Endometrial microvascular endothelial cells (primary cell): ENCODE data around the gene RNU5B-1. TPM values are rescaled to one million over a fixed set of nuclear protein-coding genes. Genes with fewer than 3 reads are reported as not detected.
"Not testable (repeated sequence)": the region's sequence is repeated elsewhere in the genome, so short reads cannot be mapped to it uniquely, and the experiment has no call there.

Experiments
- in situ Hi-C: cut with HindIII; loops from 2 replicates; pipeline ENCODE4 v1.10.0; 2017; ENCODE audit warnings: low sequenced_read_pairs, low pct_unique_long_range_greater_than_20kb; ENCODE audit errors: inconsistent ontology term
- total RNA-seq: library from RNA; depleted of rRNA; stranded (reverse); fragments of >200 nt; gene quantifications from one replicate; pipeline ENCODE4 v1.2.3, GENCODE V29; 2015; ENCODE audit errors: inconsistent ontology term

Gene RNU5B-1
- total RNA-seq, 1 donor from 2014 or later: not detected

DNA sequence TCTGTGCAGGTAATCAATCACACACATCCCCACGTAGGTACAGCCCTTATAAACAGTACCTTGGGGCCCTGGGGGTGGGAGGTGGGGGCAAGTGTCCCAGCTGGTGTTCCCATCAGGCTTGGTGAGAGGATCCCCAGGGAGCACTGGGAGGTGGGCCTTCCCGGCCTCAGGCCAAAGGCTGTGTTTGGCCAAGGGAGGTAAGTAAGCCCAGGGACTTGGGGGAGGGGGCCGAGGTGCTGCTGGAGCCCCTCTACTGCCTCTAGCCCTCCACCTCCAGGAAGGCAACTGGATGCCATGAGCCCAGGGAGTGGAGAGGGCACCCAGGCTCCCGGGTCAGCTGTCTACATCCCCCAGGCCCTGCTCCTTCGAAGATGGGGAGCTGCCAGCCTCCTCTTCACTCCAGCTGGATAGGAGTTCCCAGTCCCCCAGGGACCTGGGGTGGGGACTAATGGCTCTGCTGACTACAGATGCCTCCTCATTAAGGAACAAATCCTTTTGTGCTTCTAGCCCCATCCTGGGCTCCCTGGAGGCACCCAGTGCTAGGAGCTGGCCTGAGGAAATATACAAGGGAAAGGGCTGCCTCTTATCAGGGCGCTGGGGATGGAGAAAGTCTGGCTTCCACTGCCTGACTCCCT, 33.1 kb downstream of the RNU5B-1 start:
- in situ Hi-C loops: no loop called here

DNA sequence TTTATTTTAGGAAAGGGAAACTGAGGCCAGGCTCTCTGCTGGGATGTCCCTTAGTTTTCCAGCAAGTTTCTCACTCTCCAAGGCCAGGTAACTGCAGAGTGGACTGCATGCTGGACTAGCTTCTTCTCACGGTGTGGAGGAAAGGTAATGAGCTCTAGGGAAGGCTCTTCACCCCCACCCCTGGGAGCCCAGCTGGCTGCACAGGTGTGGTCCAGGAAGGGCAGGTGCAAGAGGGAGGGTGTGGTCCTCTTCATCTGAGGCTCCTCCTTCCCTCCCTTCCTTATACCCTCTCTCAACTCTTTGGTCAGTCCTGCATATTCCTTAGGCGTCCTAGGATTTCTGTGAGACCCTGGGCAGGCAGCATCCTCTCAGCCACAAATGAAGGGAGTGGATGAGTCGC, 33.9 kb downstream of the RNU5B-1 start:
- in situ Hi-C loops: no loop called here

DNA sequence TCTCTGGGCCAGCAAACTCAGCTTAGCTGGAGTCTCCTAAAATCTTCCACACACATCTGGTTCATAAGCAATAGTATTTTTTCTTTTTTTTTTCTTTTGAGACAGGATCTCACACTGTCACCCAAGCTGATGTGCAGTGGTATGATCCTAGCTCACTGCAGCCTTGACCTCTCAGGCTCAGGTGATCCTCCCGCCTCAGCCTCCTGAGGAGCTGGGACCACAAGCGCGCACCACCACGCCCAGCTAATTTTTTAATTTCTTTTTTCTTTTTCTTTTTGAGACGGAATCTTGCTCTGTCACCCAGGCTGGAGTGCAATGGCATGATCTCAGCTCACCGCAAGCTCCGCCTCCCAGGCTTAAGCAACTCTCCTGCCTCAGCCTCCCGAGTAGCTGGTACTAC, 34.3 kb downstream of the RNU5B-1 start:
- in situ Hi-C loops: no loop called here

DNA sequence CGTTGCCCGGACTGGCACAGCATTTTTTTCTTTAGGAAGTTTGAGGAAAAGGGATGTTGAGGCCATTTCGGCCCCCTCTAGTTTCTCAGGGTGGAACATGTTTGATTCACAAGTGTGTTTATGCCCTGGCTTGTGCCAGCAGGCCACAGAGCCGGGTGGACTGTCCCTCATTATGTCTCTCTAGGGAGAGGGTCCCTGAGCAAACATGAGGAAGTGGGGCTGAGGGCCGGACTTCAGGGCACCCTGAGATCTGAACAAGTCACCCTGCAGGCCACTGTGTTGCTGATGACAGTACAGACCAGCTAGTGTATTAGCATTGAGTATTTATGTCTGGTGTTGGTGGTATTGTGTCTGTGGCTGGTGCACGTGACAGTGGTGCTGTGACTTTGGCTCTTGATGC, 34.9 kb downstream of the RNU5B-1 start:
- in situ Hi-C loops: no loop called here

DNA sequence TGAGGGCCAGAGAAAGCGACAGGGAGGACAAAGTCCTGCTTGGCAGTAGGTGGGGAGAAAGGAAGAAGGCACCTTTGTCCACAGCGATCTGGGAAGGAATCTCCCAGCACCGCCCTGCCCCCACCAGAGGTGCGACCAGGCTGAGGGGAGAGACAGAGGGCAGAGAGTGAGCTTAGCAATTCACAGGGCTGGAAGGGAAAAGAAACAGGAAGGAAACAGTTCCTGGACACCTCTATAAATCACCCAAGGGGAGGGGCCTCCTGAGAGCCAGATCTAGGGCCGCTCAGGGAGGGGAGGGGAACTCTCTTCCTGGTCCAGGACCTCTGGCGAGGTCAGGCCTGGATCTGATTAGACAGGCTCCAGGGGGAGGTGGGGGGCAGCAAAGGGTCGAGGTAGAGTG, 35.4 kb downstream of the RNU5B-1 start:
- in situ Hi-C loops: no loop called here

DNA sequence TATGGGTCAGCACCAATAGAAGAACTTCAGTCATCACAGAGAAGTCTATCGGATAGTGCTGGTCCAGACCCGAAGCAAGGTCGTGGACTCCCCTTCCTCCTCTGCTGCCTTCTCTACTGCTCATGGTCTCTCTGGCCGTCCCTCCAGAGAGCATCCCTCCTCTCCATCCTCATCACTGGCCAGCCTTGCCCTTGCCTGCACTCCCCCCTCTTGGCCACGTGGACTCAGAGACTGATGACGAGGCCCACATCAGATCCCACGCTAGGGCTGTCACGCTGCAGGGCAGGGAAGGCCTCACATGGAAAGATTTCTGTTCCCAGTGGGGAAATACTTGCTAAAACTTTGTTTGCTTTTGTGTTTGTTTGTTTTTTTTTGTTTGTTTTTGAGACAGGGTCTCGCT, 38.0 kb downstream of the RNU5B-1 start:
- in situ Hi-C loops: no loop called here

DNA sequence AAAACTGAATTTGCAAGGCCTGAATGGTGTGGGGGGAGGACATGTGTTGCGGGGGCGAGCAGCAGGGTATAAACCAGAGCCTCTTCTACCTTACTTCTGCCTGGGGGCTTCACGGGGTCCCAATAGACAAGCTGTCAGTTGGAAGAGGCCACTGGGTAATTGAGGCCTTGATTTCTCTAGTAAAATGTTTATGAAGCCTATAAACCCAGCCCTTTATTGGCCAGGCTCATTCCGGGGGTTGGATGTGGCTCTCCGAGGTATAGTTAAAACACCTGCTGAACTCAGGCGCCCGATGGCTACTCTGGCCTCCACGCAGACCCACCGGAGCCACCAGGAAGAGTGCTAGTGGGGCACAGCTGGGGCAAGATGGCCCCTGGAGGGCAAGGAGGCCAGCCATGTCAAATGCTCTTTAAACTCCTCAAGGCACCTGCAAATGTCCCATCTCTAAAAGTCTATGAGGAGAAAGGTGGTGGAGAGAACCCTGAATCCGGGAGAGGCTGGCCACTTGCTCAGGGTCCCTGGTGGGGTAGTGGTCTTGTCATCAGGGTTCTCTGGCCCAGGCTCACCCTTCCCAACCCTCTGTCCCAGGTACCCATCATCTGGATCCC, 39.0 kb downstream of the RNU5B-1 start:
- in situ Hi-C loops: no loop called here

DNA sequence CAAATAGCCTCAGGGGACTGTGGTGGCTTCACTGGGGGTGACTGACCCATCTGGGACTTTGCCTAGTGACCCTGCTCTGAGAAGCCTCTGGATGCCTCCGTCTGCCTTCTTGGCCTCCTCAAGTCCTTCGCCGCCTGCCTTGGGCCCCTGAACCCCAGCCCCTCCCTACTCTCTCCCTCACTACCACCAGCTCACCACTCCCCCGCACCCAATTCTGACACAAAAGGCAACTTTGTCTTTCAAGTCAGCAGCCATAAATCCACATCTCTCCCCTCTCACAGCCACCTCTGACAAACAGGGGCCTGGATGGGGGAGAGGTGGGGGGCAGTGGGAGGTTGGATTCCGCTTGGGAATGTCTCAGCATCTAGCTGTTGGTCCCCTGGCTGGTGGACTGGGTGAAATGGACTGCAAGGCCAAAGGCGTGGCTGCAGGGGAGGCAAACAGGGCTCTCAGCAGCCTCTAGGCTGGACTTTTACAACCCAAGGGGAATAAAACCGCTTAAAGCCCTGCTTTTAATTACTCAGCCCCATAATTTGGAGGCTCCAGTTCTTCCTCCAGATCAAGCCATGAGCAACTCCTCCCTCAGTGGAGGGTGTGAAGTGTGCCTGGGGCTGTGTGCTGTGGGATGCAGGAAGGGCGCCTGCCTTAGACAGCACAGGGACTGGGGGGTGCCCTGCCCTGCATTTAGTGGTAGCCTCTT, 39.9 kb downstream of the RNU5B-1 start:
- in situ Hi-C loops: no loop called here

DNA sequence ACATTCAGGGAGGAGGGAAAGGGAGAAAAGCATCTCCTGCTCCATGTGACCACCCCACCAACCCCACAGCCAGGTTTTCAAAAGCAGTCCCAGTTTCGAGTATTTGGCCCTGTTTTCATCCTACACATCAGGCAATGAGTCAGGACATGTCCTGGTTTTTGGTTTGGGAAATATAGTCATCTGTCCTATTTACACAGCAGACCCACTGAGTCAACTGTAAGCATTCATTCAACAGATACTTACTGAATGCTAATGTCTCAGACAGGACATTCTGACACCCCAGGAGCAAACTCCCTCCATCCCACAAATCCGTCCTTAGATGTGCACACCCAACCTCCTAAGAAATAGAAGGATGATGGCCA, 40.4 kb downstream of the RNU5B-1 start:
- in situ Hi-C loops: no loop called here

DNA sequence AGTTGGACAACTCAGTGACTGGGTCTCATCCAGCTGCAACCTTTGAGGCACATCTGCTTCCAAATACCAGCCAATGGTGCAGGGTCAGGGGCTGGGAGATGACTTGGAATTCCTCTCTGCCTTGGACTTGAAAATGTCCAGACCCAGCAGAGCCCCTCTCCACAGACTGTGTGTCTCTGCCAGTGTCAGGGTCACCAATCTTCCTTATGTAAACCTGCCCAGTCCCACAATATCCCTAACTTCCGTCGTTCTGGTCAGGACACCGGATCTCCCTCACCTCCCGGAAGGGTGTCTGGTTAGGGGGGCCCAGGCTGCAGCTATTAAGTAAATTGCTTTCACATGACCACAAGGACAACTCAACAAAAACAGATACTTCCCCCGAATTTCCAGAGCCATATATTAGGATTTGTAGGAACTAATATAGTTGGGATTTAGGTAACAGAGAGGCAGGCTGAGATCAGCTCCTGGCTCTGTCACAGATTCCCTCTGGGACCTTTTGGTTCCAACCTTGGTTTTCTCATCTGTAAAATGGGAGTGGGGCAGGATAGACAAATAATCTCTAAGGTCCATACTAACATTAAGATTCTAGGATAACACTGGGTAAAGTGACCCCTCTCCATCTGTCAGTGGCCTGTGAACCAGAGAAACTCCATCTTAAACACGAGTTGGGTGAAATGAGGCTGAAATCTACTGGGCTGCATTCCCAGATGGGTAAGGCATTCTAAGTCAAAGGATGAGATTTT, 42.5 kb downstream of the RNU5B-1 start:
- in situ Hi-C loops: no loop called here

DNA sequence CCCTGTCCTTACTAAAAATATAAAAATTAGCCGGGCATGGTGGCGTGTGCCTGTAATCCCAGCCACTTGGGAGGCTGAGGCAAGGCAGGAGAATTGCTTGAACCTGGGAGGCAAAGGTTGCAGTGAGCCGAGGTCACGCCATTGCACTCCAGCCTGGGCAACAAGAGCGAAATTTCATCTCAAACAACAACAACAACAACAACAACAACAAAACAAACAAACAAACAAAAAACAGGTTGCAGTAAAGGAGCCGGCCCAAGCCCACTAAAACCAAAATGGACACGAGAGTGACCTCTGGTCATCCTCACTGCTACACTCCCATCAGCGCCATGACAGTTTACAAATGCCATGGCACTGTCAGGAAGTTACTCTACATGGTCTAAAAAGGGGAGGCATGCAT, 43.3 kb downstream of the RNU5B-1 start:
- in situ Hi-C loops: not testable (repeated sequence)

DNA sequence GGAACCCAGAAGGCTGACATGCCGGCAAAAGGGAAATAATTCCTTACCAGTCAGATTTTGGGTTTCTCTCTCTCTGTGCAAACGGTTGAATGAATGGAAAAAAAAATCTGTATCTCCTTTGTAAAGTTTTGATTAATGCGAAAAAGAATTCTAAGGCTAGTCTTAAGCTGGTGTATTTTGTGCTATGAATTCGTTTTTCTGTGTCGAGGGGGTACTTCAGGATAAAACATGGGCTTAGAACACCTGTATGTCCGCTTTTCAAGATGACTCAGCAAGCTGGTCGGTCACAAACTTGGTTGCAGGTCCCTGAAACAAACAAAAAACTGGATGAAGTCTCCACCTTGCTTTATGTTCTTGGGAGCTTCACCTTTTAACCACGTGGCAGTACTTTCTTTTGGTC, 44.9 kb downstream of the RNU5B-1 start:
- in situ Hi-C loops: no loop called here

DNA sequence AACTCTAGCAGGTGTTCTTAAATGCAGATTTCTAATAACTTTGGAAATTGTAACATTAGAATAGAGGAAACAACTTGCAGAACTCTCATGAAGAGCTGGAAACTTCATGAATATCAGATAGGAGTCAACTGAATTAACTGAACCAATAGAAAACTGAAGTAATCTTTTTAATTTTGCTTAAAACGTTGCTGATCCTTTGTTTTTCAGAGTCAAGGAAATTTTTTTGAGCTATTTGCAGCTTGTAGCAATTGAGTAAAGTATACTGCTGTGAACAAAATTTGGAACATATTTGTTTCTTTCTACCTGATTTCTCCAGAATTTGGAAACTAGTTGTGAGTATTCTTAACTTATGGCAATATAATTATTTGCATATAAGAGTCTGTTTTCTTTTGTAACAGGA, 47.5 kb downstream of the RNU5B-1 start:
- in situ Hi-C loops: not testable (repeated sequence)

Other genes with a start within 250 kb of the RNU5B-1 start
- gene RASL12, start 236.7 kb upstream of the RNU5B-1 start, total RNA-seq: not detected
- gene KBTBD13, start 227.9 kb upstream of the RNU5B-1 start, total RNA-seq: not detected
- gene UBAP1L, start 189.5 kb upstream of the RNU5B-1 start, total RNA-seq: 0.65 TPM
- 13.3 TPM for gene PDCD7, start 170.9 kb upstream of the RNU5B-1 start, total RNA-seq
- gene CLPX, start 119.3 kb upstream of the RNU5B-1 start, total RNA-seq: 38.0 TPM
- gene CILP, start 93.2 kb upstream of the RNU5B-1 start, total RNA-seq: not detected
- 5.0 TPM for gene PARP16, start 17.8 kb upstream of the RNU5B-1 start, total RNA-seq
- gene RNU5A-1, start 8.6 kb upstream of the RNU5B-1 start, total RNA-seq: not detected
- gene IGDCC3, start 73.3 kb downstream of the RNU5B-1 start, total RNA-seq: not detected
- not detected for gene IGDCC4, start 118.3 kb downstream of the RNU5B-1 start, total RNA-seq
- 25.6 TPM for gene DPP8, start 213.0 kb downstream of the RNU5B-1 start, total RNA-seq
- gene HACD3, start 225.8 kb downstream of the RNU5B-1 start, total RNA-seq: 89.9 TPM